GM19351 (cell line): Measurements from ENCODE around the gene GTSF1L.
"Not testable (repeated sequence)": the region's sequence is repeated elsewhere in the genome, so short reads cannot be mapped to it uniquely, and the experiment has no call there.

Source experiments
- ATAC-seq: cut with Tn5 transposase; IDR thresholded peaks from one replicate; pipeline ENCODE4 v1.9.1; 2021; ENCODE audit warnings: mild to moderate bottlenecking, moderate library complexity; ENCODE audit not compliant: unreplicated experiment

GTSF1L gene

DNA sequence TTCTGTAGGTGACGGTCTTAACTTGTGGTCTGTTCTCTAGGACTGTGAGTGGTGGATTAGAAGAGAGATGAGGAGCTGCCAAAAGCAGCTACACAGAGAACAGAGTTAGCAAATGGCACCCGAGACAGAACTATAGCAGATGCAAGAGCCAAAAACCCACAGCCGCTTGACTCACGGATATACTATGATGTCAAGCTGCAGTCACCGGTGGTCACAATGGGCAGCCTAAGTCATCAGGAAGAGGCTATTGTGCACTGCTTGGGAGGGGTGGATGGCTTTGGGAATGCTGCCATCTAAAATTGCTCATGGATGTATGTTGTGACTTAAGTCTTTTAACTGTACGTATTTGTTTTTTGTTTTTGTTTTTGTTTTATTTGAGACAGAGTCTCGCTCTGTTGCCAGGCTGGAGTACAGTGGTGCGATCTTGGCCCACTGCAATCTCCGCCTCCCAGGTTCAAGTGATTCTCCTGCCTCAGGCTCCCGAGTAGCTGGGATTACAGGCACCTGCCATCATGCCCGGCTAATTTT is at the start of gene GTSF1L:
Gene GTSF1L, minus strand, starts transcription at position 192 of the 528 bp plus-strand sequence. CDS start 308 bp downstream, outside the sequence.
- ATAC-seq = no peak

GRCh38 chr20:43774754-43775153 is 48.0 kb upstream of the GTSF1L start:
- ATAC-seq = no peak

GRCh38 chr20:43771503-43772190 is 44.8 kb upstream of the GTSF1L start:
- ATAC-seq = no peak

DNA sequence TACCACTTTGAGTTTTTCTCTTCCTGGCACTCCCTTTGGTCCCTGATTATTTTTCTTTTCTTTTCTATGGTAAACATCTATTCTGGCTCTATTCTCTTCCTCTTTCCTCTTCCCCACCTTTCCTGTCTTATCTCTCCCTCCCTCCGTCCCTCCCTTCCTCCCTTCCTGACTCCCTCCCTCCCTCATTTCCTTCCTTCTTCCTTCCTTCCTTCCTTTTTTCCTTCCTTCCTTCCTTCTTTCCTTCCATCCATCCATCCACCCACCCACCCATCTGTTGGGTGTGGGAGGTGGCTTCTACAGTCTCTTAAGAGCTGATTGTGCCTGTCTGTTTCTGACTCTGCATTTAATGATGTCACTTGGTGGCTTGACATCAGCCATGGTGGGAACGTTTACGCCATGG is 43.5 kb upstream of the GTSF1L start:
- ATAC-seq = no peak

GRCh38 chr20:43767686-43768474 is 41.1 kb upstream of the GTSF1L start:
- ATAC-seq = no peak

GRCh38 chr20:43766917-43767316 is 40.1 kb upstream of the GTSF1L start:
- ATAC-seq = no peak

DNA sequence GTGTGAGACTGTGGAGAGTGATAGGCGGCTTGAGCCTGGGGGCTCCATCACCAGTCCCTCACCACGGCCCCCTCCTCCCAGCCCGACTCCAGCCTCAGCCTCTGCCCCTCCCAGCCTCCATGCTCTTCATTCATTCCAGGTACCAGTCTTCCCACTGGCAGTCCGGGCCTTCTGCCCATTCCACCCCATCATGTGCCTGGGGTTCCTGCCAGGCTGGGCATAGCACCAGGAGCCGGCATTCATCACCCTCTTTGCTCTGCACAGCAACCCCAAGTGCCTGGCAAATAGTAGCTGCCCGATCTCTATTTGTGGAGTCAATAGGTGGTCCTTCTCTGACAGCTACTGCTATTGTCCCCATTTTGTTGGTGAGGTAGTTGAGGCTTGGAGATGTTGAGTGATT is 39.6 kb upstream of the GTSF1L start:
- no peak for ATAC-seq

GRCh38 chr20:43765916-43766315 is 39.1 kb upstream of the GTSF1L start:
- no peak for ATAC-seq

DNA sequence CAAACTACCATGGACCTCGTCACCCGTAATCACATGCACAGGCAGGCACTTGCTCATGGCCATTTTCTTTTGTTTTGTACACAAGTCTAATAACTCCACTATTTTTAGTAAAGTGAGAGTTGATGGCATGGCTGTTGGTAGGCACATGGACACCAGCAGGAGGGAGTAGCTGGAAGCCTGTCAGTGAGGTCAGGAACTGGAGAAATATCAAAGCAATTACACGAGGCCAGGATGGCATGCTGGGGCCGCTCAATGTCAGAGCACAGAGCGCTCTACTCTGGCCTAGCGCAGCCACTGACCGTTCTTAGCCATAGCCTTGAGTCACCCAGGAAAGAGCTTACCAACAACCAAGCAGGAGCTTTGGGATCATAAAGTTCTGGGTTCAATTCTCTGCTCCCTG is 36.1 kb upstream of the GTSF1L start:
- ATAC-seq = no peak

- no peak for ATAC-seq
Observed at GRCh38 chr20:43761386-43762340, 34.9 kb upstream of the GTSF1L start.

DNA sequence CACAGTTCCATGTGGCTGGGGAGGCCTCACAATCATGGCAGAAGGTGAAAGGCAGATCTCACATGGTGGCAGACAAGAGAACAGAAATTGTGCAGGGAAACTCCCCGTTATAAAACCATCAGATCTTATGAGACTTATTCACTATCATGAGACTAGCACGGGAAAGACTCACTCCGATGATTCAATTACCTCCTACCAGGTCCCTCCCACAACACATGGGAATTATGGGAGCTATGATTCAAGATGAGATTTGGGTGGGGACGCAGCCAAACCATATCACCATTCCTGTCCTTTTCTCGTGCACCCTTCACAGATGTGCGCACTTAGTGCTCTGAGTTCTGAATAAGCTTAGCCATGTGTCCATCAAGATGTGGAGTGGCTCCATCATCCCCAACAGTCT is 31.1 kb upstream of the GTSF1L start:
- not testable (repeated sequence) for ATAC-seq

GRCh38 chr20:43755851-43756250 is 29.0 kb upstream of the GTSF1L start:
- no peak for ATAC-seq

DNA sequence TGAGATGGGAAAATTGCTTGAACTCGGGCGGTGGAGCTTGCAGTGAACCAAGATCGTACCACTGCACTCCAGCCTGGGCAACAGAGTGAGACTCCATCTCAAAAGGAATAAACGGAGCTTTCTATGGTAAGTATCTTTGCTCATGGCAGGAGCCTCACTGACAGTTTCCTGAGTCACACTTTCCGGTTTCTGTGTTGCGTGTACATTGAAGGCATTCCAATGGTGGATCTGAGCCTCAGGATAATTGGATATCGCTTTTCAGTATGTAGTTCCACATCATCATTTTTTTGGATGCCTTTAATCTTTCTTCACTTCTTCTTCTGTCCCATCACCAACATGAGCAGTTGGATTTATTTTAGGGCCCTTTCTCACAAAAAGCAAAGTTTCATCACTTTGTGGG is 28.6 kb upstream of the GTSF1L start:
- ATAC-seq = no peak

- ATAC-seq = peak; percentile 58
Observed at GRCh38 chr20:43752561-43753301, 25.9 kb upstream of the GTSF1L start.

DNA sequence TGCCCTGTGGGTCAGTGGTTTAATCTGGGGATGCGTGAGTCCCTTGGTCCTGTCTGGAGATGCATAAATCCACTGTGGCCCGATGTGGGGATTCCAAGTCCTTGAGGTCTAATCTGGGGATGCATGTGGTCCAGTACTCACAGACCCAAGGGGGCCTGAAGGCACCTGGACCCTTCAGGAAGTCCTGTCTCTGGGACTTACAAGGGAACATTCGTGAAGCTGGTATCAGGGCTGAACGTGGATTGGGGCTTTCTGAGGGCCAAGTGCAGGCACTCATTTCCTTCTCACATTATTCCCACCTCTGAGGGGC is 25.2 kb upstream of the GTSF1L start:
- no peak for ATAC-seq

- peak; percentile 77 for ATAC-seq
Observed at GRCh38 chr20:43751167-43752050, 24.6 kb upstream of the GTSF1L start.

DNA sequence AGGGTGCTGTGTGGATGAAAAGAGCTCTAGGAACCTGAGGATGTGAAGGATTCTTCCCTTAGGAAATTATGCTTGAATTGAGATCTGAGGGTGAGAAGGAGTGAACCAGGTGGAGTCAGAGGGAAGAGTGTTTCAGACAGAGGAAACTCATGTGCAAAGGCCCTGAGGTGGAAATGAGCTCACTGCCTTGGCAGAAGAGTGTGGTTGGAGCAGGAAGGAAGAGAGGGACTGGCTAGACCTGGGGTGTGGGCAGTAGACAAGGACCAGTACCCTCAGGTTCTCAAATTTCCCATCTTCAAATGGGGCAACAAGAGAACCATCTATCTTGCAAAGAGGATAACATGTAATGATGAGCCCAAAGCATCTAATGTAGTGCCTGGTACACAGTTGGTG is 24.0 kb upstream of the GTSF1L start:
- no peak for ATAC-seq

GRCh38 chr20:43749734-43750294 is 23.0 kb upstream of the GTSF1L start:
- ATAC-seq = no peak

DNA sequence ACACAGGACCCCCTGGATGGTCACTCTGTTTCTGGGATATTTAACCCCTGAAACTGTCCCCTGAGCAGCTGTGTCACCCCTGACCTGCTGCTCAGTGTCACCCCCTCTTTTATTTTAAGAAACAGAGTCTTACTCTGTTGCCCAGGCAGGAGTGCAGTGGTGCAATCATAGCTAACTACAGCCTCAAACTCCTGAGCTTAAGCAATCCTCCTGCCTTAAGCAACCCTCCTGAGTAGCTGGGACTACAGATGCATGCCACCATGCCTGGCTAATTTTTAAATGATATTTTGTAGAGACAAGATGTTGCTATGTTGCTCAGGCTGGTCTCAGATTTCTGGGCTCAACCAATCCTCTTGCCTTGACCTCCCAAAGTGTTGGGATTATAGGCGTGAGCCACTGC is 21.5 kb upstream of the GTSF1L start:
- ATAC-seq = no peak
